Heart left ventricle (tissue), 13 donors: Measurements from ENCODE around the gene KCNQ4.

Experiments used
- CTCF ChIP-seq, 12 donors: fragments of 200-600 bp; sonication (generic) in 4 of 12; IDR thresholded peaks; one replicate each; pipeline versions ENCODE4 v1.5.0 to v1.8.0; 2018 to 2022; ENCODE audit warnings: antibody characterized with exemption in 12 of 12, mild to moderate bottlenecking in 5 of 12
- POLR2A ChIP-seq, 2 donors: fragments of 450-650 bp; IDR thresholded peaks; one replicate each; pipeline ENCODE4 v1.6.1; 2017; ENCODE audit warnings: antibody characterized with exemption in 2 of 2, mild to moderate bottlenecking in 2 of 2, moderate library complexity in 2 of 2
- donor health status: ischemic (EF 13 %, LVEDD 7.1; RV severe dilation, severe dysfunction).
- donor health status: DM: no; HTN: yes; CAD: no.
- donor health status: DM: no; HTN: no; CAD: no.
- donor health status: ischemic (EF 25% LVEDD 6.9; RV normal size, moderate dysfunction).
- donor health status: ischemic (EF 25% LVEDD 5.7; RV mildly dilated, moderate dysfunction).
- donor health status: ischemic (EF 35%, LVEDD 5.7; RV mildly dilated, moderate dysfunction).
- donor health status: nonischemic (EF 11% LVEDD 7.7; RV severe dilation, severe dysfunction).
- donor health status: DM: yes; HTN: yes; CAD: no.
- donor health status: PGD.
- donor health status: ischemic (EF 29% LVEDD 5.4; RV normal size, mild dysfunction).
- donor health status: nonischemic (EF 23%, LVEDD 6.1; RV moderate dilation, normal function).

DNA sequence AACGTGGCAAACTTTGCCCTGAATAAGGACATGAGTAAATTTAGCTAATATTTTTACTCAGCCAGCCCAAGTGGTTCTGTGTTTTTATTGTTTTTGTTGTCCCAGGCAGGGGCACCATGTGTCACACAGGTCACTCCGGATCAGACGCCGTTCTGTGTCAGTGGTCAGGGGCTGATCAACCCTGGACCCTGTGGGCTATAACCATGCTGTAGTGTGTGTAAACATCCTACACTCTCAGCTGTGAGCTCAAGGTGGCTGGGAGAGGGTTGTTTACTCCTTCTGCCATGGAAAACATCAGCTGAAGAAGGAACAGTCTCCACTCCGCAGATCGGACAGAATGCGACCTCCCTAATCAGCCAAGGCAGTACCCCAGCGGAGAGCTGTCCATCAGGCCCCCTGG lies 26.5 kb upstream of the KCNQ4 start:
- no peak for TF ChIP-seq CTCF (IDR thresholded peaks at IDR 0.05)
- no peak for TF ChIP-seq POLR2A (IDR thresholded peaks at IDR 0.05)
